A673 (cell line): ENCODE data around the gene SGPL1. TPM values are rescaled to one million over a fixed set of nuclear protein-coding genes. Genes with fewer than 3 reads are reported as not detected.

Experiments
- BruUV-seq: library from RNA; stranded (reverse); fragments of 400-500 nt; replicated peaks from 2 replicates; lab custom pipeline; 2021; lab: Mats Ljungman, UMichigan
- CTCF ChIA-PET: fragments of 300-600 bp; sonication (Branson Sonifier 250); formaldehyde crosslinking; loops from one replicate; lab custom pipeline; 2022; ENCODE audit warnings: antibody characterized with exemption; lab: Charles Lee
- POLR2A ChIA-PET: fragments of 300-600 bp; sonication (Branson Sonifier 250); formaldehyde crosslinking; loops from one replicate; lab custom pipeline; 2022; ENCODE audit warnings: antibody characterized with exemption; ENCODE audit not compliant: low non-redundant PET; lab: Charles Lee
- DNase-seq: peaks from one replicate; pipeline ENCODE4 v3.0.0-alpha.2; 2015; ENCODE audit warnings: low spot score
- H3K27ac ChIP-seq: fragments of 200-600 bp; sonication (generic); 2 replicates; pipeline ENCODE4 v1.5.1; 2016; ENCODE audit warnings: mixed run types, low read depth, mild to moderate bottlenecking, mixed read lengths, antibody characterized with exemption, low read length; ENCODE audit not compliant: poor library complexity, severe bottlenecking
- H3K27me3 ChIP-seq: fragments of 200-600 bp; sonication (generic); replicated peaks from 2 replicates; pipeline ENCODE4 v1.6.1; 2017; ENCODE audit warnings: mixed run types, low read depth, mild to moderate bottlenecking, mixed read lengths, antibody characterized with exemption, low read length; ENCODE audit not compliant: insufficient read depth, poor library complexity
- H3K36me3 ChIP-seq: fragments of 200-600 bp; sonication (generic); 2 replicates; pipeline ENCODE4 v1.6.1; 2016; ENCODE audit warnings: mixed run types, mild to moderate bottlenecking, mixed read lengths, antibody characterized with exemption, low read length; ENCODE audit not compliant: insufficient read depth, poor library complexity, severe bottlenecking
- H3K4me1 ChIP-seq: fragments of 200-600 bp; sonication (generic); 2 replicates; pipeline ENCODE4 v1.6.1; 2017; ENCODE audit warnings: mixed run types, mild to moderate bottlenecking, mixed read lengths, antibody characterized with exemption, low read length; ENCODE audit not compliant: insufficient read depth, poor library complexity, severe bottlenecking
- H3K4me3 ChIP-seq: fragments of 200-600 bp; sonication (generic); 2 replicates; pipeline ENCODE4 v1.5.1; 2016; ENCODE audit warnings: low read depth, mixed run types, mild to moderate bottlenecking, mixed read lengths, low read length; ENCODE audit not compliant: poor library complexity, severe bottlenecking
- H3K9me3 ChIP-seq: fragments of 200-600 bp; sonication (generic); 2 replicates; pipeline ENCODE4 v1.6.1; 2016; ENCODE audit warnings: mixed run types, low read depth, mild to moderate bottlenecking, mixed read lengths, antibody characterized with exemption, low read length; ENCODE audit not compliant: poor library complexity, severe bottlenecking
- EZH2 ChIP-seq: fragments of 200-600 bp; sonication (generic); IDR thresholded peaks from 2 replicates; pipeline ENCODE4 v1.6.1; 2017; ENCODE audit warnings: borderline replicate concordance, low read depth, mild to moderate bottlenecking, mixed read lengths, antibody characterized with exemption, low read length; ENCODE audit not compliant: poor library complexity, severe bottlenecking
- intact Hi-C: fragments of 100-400 bp; cut with micrococcal nuclease; formaldehyde crosslinking; loops from one replicate; pipeline ENCODE4 v1.10.0; 2022; ENCODE audit not compliant: unreplicated experiment
- total RNA-seq: library from RNA; stranded (reverse); gene quantifications from 2 replicates; pipeline ENCODE4 v1.2.3, GENCODE V29; 2021
- TF ChIP-seq, protein P1 (sequence below): fragments of 300-800, 200-600 bp; sonication (generic); conservative IDR thresholded peaks from 2 replicates; pipeline ENCODE4 v1.5.1; 2017; ENCODE audit warnings: low read depth, mild to moderate bottlenecking, antibody characterized with exemption, low read length, moderate library complexity, mixed read lengths

The SGPL1 gene
- total RNA-seq, 1 experiment from 2014 or later: 48.6 TPM

GRCh38 chr10:70896551-70896950 is 80.8 kb downstream of the SGPL1 start:
- no peak for TF ChIP-seq EZH2
- TF ChIP-seq, protein P1, sequence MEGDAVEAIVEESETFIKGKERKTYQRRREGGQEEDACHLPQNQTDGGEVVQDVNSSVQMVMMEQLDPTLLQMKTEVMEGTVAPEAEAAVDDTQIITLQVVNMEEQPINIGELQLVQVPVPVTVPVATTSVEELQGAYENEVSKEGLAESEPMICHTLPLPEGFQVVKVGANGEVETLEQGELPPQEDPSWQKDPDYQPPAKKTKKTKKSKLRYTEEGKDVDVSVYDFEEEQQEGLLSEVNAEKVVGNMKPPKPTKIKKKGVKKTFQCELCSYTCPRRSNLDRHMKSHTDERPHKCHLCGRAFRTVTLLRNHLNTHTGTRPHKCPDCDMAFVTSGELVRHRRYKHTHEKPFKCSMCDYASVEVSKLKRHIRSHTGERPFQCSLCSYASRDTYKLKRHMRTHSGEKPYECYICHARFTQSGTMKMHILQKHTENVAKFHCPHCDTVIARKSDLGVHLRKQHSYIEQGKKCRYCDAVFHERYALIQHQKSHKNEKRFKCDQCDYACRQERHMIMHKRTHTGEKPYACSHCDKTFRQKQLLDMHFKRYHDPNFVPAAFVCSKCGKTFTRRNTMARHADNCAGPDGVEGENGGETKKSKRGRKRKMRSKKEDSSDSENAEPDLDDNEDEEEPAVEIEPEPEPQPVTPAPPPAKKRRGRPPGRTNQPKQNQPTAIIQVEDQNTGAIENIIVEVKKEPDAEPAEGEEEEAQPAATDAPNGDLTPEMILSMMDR: no peak
- H3K4me1 ChIP-seq: no peaks in the 10 kb centered on the region
- H3K9me3 ChIP-seq: no peaks in the 10 kb centered on the region
- H3K4me3 ChIP-seq: no peak overlapping the region
- ChIA-PET CTCF (no interaction called here), POLR2A (no interaction called here)
- no peaks in the 10 kb centered on the region for H3K27me3 ChIP-seq
- H3K27ac ChIP-seq: no peak overlapping the region
- no TSS peak for BruUV-seq
- no peak for DNase-seq
- intact Hi-C loops: no loop called here
- no peaks in the 10 kb centered on the region for H3K36me3 ChIP-seq

- POLR2A ChIA-PET: no interaction called here
- CTCF ChIA-PET: interaction anchor here (0.6 kb wide), 2 partner anchors 44 to 1011 kb away, joined by 3 to 4 read pairs; no protein-coding TSS in a partner anchor
- intact Hi-C loops: no loop called here
- TF ChIP-seq, protein P1: no peak
- no peak for TF ChIP-seq EZH2
- no peak overlapping the region for H3K27ac ChIP-seq
- peaks cover 8% of the 10 kb centered on the region for H3K4me1 ChIP-seq
- H3K36me3 ChIP-seq: no peaks in the 10 kb centered on the region
- no peak for DNase-seq
- H3K9me3 ChIP-seq: no peaks in the 10 kb centered on the region
- no peak overlapping the region for H3K4me3 ChIP-seq
- H3K27me3 ChIP-seq: no peaks in the 10 kb centered on the region
- no TSS peak for BruUV-seq
Measured at GRCh38 chr10:70898687-70899086, 82.9 kb downstream of the SGPL1 start.

DNA sequence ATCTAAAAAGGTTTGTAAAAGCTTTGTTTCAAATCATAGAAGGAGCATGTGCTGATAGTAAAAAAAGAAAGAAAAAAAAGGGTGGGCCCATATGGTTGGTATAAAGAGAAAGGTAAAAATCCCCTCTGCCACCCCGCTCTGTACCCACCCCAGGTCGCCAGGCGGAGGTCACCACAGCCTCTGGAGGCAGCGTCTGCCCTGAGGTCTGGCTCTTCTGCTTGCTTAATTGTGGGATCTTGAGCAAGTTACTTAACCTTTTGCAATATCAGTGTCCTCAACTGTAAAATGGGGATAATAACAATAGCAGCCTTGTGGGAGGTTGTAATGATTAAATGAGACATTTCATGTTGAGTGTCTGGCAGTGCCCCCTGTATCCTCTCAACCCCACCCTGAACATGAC is 83.3 kb downstream of the SGPL1 start:
- no peak for DNase-seq
- BruUV-seq: no TSS peak
- Histone ChIP-seq H3K4me1 (peaks cover 12% of the 10 kb centered on the region), H3K27ac (no peak overlapping the region), H3K36me3 (no peaks in the 10 kb centered on the region), H3K4me3 (no peak overlapping the region), H3K27me3 (no peaks in the 10 kb centered on the region), H3K9me3 (no peaks in the 10 kb centered on the region)
- TF ChIP-seq, protein P1: no peak
- no peak for TF ChIP-seq EZH2
- POLR2A ChIA-PET: no interaction called here
- intact Hi-C loops: no loop called here
- CTCF ChIA-PET: interaction anchor here (0.6 kb wide), 1 partner anchor 43 kb away, joined by 3 read pairs; no protein-coding TSS in a partner anchor
